SJCRH30 (cell line): ENCODE measurements around the gene NFIX. TPM values are rescaled to one million over a fixed set of nuclear protein-coding genes. Genes with fewer than 3 reads are reported as not detected.

Source experiments
- DNase-seq, 2 experiments: peaks; one replicate each; pipeline ENCODE4 v3.0.0-alpha.2; 2015 to 2020
- H3K27ac ChIP-seq: fragments of 250-450 bp; sonication (Bioruptor Pico); 2 replicates; pipeline ENCODE4 v1.5.1; 2020; ENCODE audit warnings: mild to moderate bottlenecking, moderate library complexity
- H3K27me3 ChIP-seq: fragments of 250-450 bp; sonication (Bioruptor Pico); 2 replicates; pipeline ENCODE4 v1.5.1; 2020; ENCODE audit warnings: mild to moderate bottlenecking, moderate library complexity
- H3K36me3 ChIP-seq: fragments of 250-450 bp; sonication (Bioruptor Pico); 2 replicates; pipeline ENCODE4 v1.5.1; 2020; ENCODE audit warnings: mild to moderate bottlenecking, moderate library complexity
- H3K4me1 ChIP-seq: fragments of 250-450 bp; sonication (Bioruptor Pico); 2 replicates; pipeline ENCODE4 v1.5.1; 2020; ENCODE audit warnings: mild to moderate bottlenecking, moderate library complexity
- H3K4me3 ChIP-seq: fragments of 250-450 bp; sonication (Bioruptor Pico); 2 replicates; pipeline ENCODE4 v1.5.1; 2020; ENCODE audit warnings: mild to moderate bottlenecking, moderate library complexity
- H3K9me3 ChIP-seq: fragments of 250-450 bp; sonication (Bioruptor Pico); replicated peaks from 2 replicates; pipeline ENCODE4 v1.5.1; 2020; ENCODE audit warnings: mild to moderate bottlenecking, moderate library complexity
- total RNA-seq: library from RNA; depleted of rRNA; stranded (reverse); fragments of >200 nt; shearing (Covaris generic); gene quantifications from 2 replicates; pipeline ENCODE4 v1.2.3, GENCODE V29; 2014

NFIX gene
- total RNA-seq, 1 experiment from 2014 or later, result 20.2 TPM

DNA sequence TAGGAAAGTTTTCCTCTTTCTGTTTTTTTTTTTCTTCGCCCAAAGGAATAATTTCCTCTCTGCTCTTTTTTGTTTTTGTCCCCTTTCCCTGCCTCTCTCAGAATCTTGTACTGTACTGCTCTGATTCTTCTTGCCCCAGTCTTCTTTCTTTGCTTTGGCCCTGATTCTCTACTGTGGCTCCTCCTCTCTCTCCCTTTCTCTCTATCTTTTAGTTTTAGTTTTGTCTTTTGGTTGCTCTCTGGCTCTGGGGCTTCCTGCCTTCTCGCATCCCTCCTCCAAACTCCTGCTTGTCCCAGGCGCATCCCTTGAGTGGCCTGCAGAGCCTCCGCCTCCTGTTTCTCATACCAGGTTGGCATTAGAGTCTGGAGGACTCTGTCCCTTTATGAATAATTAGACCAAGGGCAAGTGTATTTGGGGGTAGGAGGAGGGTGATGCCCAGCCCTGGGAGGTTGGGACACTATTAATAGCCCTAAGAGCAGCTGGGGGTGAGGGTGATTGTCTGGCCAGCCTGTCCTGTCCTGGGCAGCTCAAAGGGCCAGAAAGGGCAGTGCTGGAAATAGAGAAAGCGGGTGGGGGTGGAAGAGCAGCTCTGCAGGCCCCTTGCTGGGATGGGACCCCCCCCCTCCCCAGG is 68.3 kb downstream of the NFIX start:
- DNase-seq, result no peak
- H3K36me3 ChIP-seq, result no peaks in the 10 kb centered on the region
- no peak overlapping the region for H3K4me3 ChIP-seq
- no peaks in the 10 kb centered on the region for H3K27me3 ChIP-seq
- H3K27ac ChIP-seq, result peak overlapping the region; percentile 4; the same call in 1 of the 2 replicates
- peaks cover 45% of the 10 kb centered on the region for H3K4me1 ChIP-seq
- no peaks in the 10 kb centered on the region for H3K9me3 ChIP-seq

DNA sequence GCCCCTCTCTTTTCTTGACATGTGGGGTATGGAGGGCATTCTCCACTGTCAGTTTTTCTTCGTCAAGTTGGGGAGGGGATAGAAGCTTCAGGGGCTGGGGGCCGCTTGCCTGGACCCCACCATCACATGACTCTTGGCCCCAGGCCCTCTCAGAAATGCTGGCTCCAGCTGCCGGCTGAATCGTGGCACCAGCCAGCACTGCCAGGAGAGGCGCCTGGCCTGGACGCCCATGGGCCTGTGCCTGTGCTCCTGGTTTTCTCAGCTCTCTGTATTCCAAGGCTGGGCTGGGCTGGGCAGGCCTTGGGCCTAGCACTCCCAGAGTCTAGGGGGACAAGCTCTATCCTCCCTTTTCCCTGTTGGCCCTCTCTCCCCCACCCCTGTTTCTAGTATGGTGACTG is 68.8 kb downstream of the NFIX start:
- Histone ChIP-seq H3K27ac (no peak overlapping the region; the same call in 1 of the 2 replicates), H3K4me3 (no peak overlapping the region), H3K9me3 (no peaks in the 10 kb centered on the region), H3K4me1 (peaks cover 45% of the 10 kb centered on the region), H3K27me3 (no peaks in the 10 kb centered on the region), H3K36me3 (no peaks in the 10 kb centered on the region)
- DNase-seq, result no peak

DNA sequence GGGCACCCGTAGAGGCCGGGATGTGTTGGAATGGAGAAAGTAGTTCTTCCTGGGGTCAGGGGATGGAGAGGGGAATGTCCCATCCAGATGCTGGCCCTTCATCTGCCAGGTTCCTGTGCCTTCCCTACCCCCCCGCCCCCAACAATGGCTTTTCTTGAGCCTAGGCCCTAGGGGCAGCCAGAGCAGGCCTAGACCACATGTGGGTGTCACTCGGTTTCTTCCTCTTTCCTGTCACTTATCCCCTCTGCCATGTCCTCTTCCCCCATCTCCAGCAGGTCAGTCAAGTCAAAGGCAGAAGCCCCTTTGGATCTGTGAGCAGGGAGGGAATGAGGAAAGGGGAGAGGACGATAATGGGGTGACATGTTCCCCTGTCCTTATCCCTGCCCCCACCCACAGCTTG is 71.0 kb downstream of the NFIX start:
- DNase-seq, result no peak
- H3K9me3 ChIP-seq, result no peaks in the 10 kb centered on the region
- no peaks in the 10 kb centered on the region for H3K27me3 ChIP-seq
- H3K4me3 ChIP-seq, result no peak overlapping the region
- no peak overlapping the region for H3K27ac ChIP-seq
- no peaks in the 10 kb centered on the region for H3K36me3 ChIP-seq
- H3K4me1 ChIP-seq, result peaks cover 43% of the 10 kb centered on the region

- no peaks in the 10 kb centered on the region for H3K27me3 ChIP-seq
- H3K36me3 ChIP-seq, result no peaks in the 10 kb centered on the region
- H3K4me1 ChIP-seq, result peaks cover 36% of the 10 kb centered on the region
- no peak for DNase-seq
- H3K9me3 ChIP-seq, result no peaks in the 10 kb centered on the region
- H3K27ac ChIP-seq, result no peak overlapping the region
- H3K4me3 ChIP-seq, result no peak overlapping the region
These were observed 71.9 kb downstream of the NFIX start for GRCh38 chr19:13066933-13067807.

GRCh38 chr19:13068085-13068846 is 73.0 kb downstream of the NFIX start:
- Histone ChIP-seq H3K4me1 (peaks cover 28% of the 10 kb centered on the region), H3K36me3 (no peaks in the 10 kb centered on the region), H3K27ac (no peak overlapping the region), H3K4me3 (no peak overlapping the region), H3K27me3 (no peaks in the 10 kb centered on the region), H3K9me3 (no peaks in the 10 kb centered on the region)
- DNase-seq, result no peak

DNA sequence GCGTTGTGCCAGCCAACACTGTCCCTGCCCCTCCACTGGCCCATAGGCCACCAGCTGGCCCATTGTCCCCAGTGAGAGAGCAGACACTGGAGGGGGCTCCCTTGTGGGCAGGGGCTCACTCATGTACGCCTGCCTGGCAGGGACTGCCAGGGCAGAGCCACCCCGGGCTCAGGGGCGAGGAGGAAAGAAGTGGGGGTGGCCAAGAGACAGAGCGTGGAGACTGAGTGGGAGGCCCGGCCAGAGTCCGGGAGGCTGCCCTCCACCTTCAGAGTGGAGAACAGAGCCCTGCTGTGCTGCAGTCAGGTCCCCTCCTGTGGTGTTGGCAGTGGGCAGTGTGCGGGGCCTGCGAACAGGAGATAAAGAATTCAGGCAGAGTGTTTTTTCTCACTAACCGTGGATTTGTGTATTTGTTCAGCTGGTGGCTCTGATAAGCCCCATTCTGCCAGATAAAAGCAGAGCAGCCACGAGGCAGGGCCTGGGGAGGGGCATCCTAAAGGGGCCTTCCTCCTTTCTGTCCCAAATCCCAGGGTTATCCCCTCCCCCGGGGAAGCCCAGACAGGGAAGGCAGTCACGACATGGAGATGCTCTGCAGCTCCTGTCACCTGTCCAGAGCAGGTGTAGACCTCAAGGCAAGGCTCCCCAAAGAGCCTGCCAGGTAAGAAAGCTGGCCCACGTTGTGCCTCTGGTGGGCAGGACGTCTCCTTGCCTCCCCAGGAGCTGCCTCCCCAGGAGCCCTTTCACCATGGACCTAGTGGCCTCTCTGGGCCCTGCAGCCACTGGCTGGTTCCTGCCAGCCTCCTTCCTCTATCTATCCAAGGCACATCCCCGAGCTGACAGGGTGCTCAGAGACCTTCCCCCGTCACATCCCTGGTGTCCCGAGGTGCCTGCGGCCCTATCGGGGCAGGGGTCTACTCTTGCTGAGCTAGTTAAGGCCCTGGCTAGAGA is 74.4 kb downstream of the NFIX start:
- Histone ChIP-seq H3K36me3 (peaks cover 3% of the 10 kb centered on the region; the same call in 1 of the 2 replicates), H3K9me3 (no peaks in the 10 kb centered on the region), H3K27me3 (no peaks in the 10 kb centered on the region), H3K4me1 (peaks cover 18% of the 10 kb centered on the region), H3K4me3 (no peak overlapping the region), H3K27ac (no peak overlapping the region; the same call in 1 of the 2 replicates)
- peak; percentile 60 to 69 for DNase-seq

GRCh38 chr19:13070425-13071140 is 75.3 kb downstream of the NFIX start:
- H3K9me3 ChIP-seq, result no peaks in the 10 kb centered on the region
- peaks cover 18% of the 10 kb centered on the region for H3K4me1 ChIP-seq
- peaks cover 6% of the 10 kb centered on the region; the same call in 1 of the 2 replicates for H3K36me3 ChIP-seq
- DNase-seq, result no peak
- H3K27ac ChIP-seq, result no peak overlapping the region
- H3K27me3 ChIP-seq, result no peaks in the 10 kb centered on the region
- no peak overlapping the region for H3K4me3 ChIP-seq

DNA sequence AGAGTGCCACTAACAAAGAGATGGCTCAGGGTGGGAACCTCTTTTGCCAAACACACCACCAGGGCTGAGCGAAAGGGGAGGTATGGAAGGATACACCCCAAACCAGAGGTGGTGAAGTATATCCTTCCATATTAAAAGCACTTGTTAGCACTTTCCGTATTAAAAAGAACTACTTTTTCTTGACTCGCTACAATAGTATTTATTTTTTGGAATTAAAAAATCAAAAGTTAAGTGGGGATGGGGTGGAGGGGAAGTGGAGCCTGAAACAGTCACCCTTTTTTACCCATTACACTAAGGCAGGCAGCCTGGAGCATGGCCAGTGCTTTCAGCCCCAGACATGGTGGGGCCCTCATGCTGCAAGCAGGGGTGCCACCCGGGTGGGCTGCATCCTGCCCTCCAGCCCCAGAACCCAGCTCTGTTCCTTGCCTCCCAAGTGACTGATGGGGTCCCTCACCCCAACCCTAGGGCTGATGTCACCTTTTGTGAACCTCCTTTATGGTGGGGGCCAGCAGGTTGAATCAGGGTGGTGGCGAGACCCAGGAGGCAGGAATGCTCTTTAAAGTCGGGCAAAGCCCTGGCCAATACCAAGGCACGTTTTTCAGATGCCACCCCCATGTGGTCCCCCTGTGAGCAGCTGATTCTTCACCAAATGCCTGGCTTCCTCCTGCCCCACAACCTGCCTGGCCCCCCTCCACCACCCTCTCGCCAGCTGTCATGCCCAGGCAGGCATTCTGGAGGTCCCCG is 76.3 kb downstream of the NFIX start:
- Histone ChIP-seq H3K36me3 (peaks cover 12% of the 10 kb centered on the region; the same call in 1 of the 2 replicates), H3K27me3 (no peaks in the 10 kb centered on the region), H3K27ac (no peak overlapping the region), H3K4me1 (peaks cover 26% of the 10 kb centered on the region), H3K4me3 (no peak overlapping the region), H3K9me3 (no peaks in the 10 kb centered on the region)
- DNase-seq, result no peak

- no peak overlapping the region for H3K4me3 ChIP-seq
- peaks cover 12% of the 10 kb centered on the region; the same call in 1 of the 2 replicates for H3K36me3 ChIP-seq
- DNase-seq, result no peak
- H3K27me3 ChIP-seq, result no peaks in the 10 kb centered on the region
- no peaks in the 10 kb centered on the region for H3K9me3 ChIP-seq
- H3K27ac ChIP-seq, result no peak overlapping the region
- H3K4me1 ChIP-seq, result peaks cover 33% of the 10 kb centered on the region
These were observed 77.1 kb downstream of the NFIX start for GRCh38 chr19:13072188-13072908.

DNA sequence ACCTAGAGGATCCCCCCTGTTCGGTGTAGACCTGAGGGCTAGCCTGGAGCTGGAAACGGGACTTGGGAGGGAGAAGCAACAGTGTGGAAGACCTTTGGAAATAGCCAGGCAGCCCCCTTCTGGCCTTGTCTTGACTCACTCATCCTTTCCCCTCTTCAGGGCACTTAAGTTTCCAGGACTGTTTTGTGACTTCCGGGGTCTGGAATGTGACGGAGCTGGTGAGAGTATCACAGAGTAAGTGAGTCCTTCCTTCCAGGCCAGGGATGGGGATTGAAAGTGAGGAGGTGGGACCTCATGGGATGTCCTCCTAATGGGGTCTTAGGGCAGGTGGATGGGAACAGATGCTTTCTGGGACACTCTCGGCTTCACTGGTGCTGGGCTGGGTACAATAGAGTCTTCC is 78.0 kb downstream of the NFIX start:
- Histone ChIP-seq H3K27me3 (no peaks in the 10 kb centered on the region), H3K36me3 (peaks cover 12% of the 10 kb centered on the region; the same call in 1 of the 2 replicates), H3K4me3 (no peak overlapping the region), H3K9me3 (no peaks in the 10 kb centered on the region), H3K4me1 (peaks cover 42% of the 10 kb centered on the region), H3K27ac (no peak overlapping the region)
- no peak for DNase-seq

DNA sequence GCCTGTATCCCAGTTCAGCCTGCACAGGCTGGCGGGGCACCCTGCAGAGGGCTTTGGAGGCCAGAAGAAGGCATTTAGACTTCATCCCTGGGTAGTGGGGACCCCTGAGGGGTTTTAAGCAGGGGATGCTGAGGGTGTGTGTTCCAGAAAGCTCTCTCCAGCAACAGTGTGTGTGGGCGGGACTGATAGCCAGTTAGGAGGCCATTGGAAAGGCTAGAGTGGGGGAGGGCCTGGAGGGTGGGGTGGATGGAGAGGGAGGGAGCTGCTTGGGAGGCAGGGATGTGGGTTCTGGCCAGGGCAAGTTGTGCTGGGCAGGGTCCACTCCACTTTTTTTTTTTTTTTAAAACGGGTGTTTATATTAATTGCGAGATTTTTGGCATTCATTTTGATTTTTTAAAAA is 79.1 kb downstream of the NFIX start:
- Histone ChIP-seq H3K36me3 (peaks cover 12% of the 10 kb centered on the region; the same call in 1 of the 2 replicates), H3K9me3 (no peaks in the 10 kb centered on the region), H3K4me3 (no peak overlapping the region), H3K27me3 (no peaks in the 10 kb centered on the region), H3K27ac (no peak overlapping the region), H3K4me1 (peaks cover 45% of the 10 kb centered on the region)
- DNase-seq, result no peak

DNA sequence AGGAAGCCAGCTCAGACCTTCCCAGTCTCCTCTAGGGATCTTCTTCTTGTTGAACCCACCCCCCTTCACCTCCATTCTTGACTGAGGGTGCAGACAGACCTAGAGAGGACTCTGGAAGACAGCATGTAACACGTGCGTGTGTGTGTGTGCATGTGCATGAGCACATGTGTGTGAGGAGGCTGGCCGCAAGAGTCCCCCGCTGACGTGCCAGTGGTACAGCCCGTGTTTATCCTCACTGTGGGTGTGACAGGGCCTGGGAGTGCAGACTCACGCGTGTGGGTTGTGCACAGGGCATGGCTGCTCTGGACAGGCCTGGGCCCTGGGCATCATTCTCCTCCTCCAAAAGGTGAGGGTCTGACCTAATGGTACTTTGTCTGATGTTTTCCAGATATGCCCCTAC is 81.0 kb downstream of the NFIX start:
- peak overlapping the region; percentile 71 for H3K27ac ChIP-seq
- peaks cover 42% of the 10 kb centered on the region for H3K4me1 ChIP-seq
- peaks cover 12% of the 10 kb centered on the region for H3K36me3 ChIP-seq
- H3K9me3 ChIP-seq, result no peaks in the 10 kb centered on the region
- no peak for DNase-seq
- no peak overlapping the region for H3K4me3 ChIP-seq
- H3K27me3 ChIP-seq, result no peaks in the 10 kb centered on the region
